ENCODE results near the gene PLB1.

Gene PLB1

DNA sequence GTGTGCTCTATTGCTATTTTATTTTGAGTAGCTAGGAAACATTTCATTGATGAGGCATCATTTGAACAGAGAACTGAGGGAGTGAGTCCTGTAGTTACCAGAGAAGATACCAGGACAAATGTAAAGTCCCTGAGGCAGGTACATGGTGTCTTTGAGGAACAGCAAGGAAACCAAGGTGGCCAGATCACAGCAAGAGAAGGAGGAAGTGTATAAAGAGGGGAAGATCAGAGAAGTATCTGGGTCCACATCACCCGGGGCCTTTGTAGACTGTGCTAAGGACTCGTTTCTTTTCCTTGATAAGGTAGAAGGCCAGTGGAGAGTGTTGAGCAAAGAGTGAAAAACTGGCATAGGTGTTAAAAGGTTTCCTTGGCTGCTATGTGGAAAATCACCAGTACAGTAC lies 34.8 kb upstream of the PLB1 start:
- Histone ChIP-seq H3K9ac (ENCODE audit: insufficient read length) (no peak overlapping the region), H3K27ac (no peak overlapping the region), H3K36me3 (ENCODE audit: insufficient read depth, low read length) (no peaks in the 10 kb centered on the region), H3K9me3 (ENCODE audit: low read depth, low read length) (no peaks in the 10 kb centered on the region), H3K4me3 (no peak overlapping the region)
- DNase-seq (ENCODE audit: low read depth, low spot score) = no peak
- no peak for TF ChIP-seq FOXP2 (optimal IDR thresholded peaks at IDR 0.05; ENCODE audit: control extremely low read depth, extremely low read length, insufficient read depth)
- TF ChIP-seq POLR2AphosphoS5 (IDR thresholded peaks at IDR 0.05; ENCODE audit: borderline replicate concordance, low read depth, low read length) = no peak
- no peak for TF ChIP-seq EZH2 (IDR thresholded peaks at IDR 0.05)

DNA sequence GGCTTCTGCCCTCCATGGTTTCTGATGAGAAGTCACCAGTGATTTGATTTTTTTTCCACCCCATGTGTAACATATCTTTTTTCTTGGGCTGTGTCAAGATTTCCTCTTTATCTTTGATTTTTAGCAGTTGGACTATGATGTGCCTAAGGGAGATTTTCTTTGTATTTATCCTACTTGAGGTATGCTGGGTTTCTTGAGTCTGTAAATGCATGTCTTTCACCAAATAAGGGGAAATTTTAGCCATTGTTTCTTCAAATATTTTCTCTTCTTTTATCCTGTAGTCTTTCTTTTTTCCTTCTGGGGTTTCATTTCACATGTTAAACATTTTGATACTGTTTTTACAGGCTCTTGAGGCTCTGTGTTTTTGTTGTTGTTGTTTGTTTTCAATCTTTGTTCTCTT lies 33.7 kb upstream of the PLB1 start:
- DNase-seq (ENCODE audit: low read depth, low spot score) = no peak
- TF ChIP-seq FOXP2 (optimal IDR thresholded peaks at IDR 0.05; ENCODE audit: control extremely low read depth, extremely low read length, insufficient read depth) (no peak), POLR2AphosphoS5 (IDR thresholded peaks at IDR 0.05; ENCODE audit: borderline replicate concordance, low read depth, low read length) (no peak), EZH2 (IDR thresholded peaks at IDR 0.05) (no peak)
- no peak overlapping the region for H3K9ac ChIP-seq (ENCODE audit: insufficient read length)
- H3K4me3 ChIP-seq = no peak overlapping the region
- no peak overlapping the region for H3K27ac ChIP-seq
- H3K36me3 ChIP-seq (ENCODE audit: insufficient read depth, low read length) = no peaks in the 10 kb centered on the region
- no peaks in the 10 kb centered on the region for H3K9me3 ChIP-seq (ENCODE audit: low read depth, low read length)

DNA sequence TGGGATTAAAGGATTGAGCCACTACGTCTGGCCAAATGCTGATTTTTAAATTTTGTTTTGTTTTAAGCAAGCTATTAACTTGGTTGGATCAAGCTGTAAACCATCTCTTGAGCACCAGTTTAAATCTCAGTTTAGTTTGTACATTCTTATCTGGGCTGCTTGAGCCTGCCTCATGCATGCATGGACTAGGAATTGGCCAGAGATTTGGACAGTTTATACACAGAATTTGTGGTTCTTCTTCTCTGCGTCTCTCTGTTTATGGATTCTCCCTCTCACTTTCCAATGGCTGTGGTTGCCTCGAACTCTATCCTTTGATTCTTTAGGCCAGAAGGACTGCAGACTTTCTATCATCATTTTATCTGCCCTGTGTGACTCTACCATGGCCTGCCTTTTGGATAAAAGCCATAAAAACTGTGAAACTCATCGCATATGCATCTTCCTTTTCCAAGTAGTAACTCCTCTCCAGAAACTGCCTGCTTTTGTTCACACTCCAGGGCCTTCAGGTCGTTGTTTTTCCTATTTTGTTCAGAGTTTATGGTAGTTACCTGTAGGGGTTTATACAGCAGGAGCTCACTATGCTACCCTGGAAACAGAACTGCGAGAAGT lies 32.5 kb upstream of the PLB1 start:
- Histone ChIP-seq H3K9me3 (ENCODE audit: low read depth, low read length) (no peaks in the 10 kb centered on the region), H3K4me3 (no peak overlapping the region), H3K36me3 (ENCODE audit: insufficient read depth, low read length) (no peaks in the 10 kb centered on the region), H3K27ac (no peak overlapping the region), H3K9ac (ENCODE audit: insufficient read length) (no peak overlapping the region)
- no peak for DNase-seq (ENCODE audit: low read depth, low spot score)
- no peak for TF ChIP-seq EZH2 (IDR thresholded peaks at IDR 0.05)

DNA sequence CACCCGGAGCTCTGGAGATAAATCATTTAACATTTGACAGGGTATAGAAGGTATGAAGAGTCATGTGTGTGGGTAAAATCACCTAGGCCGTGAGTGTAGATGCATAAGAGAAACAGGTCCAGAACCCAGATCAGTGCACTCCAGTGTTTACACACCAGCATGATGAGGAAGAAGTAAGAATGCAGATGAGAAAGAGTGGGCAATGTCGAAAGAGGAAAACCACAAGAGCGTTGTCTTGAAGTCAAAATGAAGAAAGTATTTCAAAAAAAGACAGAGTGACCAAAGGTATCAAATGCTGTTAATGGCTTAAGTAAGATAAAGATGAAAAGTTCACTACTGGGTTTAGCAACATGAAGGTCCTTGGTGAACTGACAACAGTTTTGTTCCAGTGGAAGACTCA lies 32.0 kb upstream of the PLB1 start:
- Histone ChIP-seq H3K9ac (ENCODE audit: insufficient read length) (no peak overlapping the region), H3K27ac (no peak overlapping the region), H3K9me3 (ENCODE audit: low read depth, low read length) (no peaks in the 10 kb centered on the region), H3K36me3 (ENCODE audit: insufficient read depth, low read length) (no peaks in the 10 kb centered on the region), H3K4me3 (no peak overlapping the region)
- TF ChIP-seq EZH2 (IDR thresholded peaks at IDR 0.05) (no peak), FOXP2 (optimal IDR thresholded peaks at IDR 0.05; ENCODE audit: control extremely low read depth, extremely low read length, insufficient read depth) (no peak), POLR2AphosphoS5 (IDR thresholded peaks at IDR 0.05; ENCODE audit: borderline replicate concordance, low read depth, low read length) (no peak)
- no peak for DNase-seq (ENCODE audit: low read depth, low spot score)

DNA sequence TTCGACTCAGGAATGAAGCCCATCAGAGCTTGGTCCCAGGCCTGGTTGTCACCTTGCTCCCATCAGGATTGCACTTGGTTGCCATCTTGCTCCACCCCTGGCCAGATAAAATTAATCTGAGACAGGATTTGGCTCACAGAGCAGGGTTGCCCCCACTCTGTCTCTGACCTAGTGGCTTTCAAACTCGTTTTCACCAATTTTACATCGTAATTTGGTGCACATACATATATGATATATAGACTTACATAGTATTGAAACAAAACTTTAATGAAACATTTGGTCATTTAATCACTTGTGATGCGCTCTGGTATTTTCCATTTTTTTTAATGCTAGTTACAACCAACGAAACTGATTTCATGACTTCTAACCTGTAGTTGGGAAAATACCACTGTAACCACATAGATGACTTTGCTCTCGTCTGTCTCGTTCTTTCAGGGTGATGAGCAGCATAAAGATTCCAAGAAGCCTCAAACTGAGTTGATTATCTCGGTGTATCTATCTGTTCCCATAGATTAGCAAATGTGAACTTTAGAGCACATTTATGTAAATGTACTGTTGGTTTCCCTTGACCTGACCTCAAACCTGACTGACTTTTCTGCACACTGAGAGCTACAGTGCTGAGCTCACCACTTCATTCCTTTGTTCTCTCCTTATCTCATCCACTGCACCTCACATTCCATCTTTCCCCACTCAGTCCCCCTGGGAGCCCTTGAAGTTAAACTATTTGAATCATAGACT lies 30.5 kb upstream of the PLB1 start:
- H3K27ac ChIP-seq = no peak overlapping the region

DNA sequence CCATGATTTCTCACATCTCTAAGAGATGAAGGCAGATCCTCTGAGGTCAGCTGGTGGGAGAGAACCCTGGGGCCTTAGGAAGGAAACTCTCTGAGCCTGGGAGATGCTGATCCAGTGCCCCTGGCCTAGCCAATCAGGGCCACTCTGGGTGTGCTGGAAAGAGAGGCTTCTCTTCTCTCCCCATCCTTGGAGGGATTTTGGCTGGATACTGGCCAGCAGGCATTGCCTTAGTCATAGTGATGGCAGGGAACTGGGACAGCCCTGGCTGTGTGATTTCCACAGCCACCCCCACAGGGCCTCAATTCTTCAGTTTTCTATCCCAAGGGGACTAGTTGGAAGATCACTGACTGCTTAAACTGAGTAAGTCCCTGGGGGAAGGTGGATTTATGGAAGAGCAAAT lies 26.6 kb upstream of the PLB1 start:
- H3K36me3 ChIP-seq (ENCODE audit: insufficient read depth, low read length) = no peaks in the 10 kb centered on the region
- TF ChIP-seq FOXP2 (optimal IDR thresholded peaks at IDR 0.05; ENCODE audit: control extremely low read depth, extremely low read length, insufficient read depth) (no peak), EZH2 (IDR thresholded peaks at IDR 0.05) (no peak), POLR2AphosphoS5 (IDR thresholded peaks at IDR 0.05; ENCODE audit: borderline replicate concordance, low read depth, low read length) (no peak)

More for the DNA sequence above, 30.5 kb upstream of the PLB1 start:
- TF ChIP-seq EZH2 (IDR thresholded peaks at IDR 0.05) (no peak), POLR2AphosphoS5 (IDR thresholded peaks at IDR 0.05; ENCODE audit: borderline replicate concordance, low read depth, low read length) (no peak), FOXP2 (optimal IDR thresholded peaks at IDR 0.05; ENCODE audit: control extremely low read depth, extremely low read length, insufficient read depth) (no peak)
- DNase-seq (ENCODE audit: low read depth, low spot score) = no peak
- no peaks in the 10 kb centered on the region for H3K36me3 ChIP-seq (ENCODE audit: insufficient read depth, low read length)
- no peak overlapping the region for H3K4me3 ChIP-seq
- no peak overlapping the region for H3K9ac ChIP-seq (ENCODE audit: insufficient read length)
- no peaks in the 10 kb centered on the region for H3K9me3 ChIP-seq (ENCODE audit: low read depth, low read length)

DNA sequence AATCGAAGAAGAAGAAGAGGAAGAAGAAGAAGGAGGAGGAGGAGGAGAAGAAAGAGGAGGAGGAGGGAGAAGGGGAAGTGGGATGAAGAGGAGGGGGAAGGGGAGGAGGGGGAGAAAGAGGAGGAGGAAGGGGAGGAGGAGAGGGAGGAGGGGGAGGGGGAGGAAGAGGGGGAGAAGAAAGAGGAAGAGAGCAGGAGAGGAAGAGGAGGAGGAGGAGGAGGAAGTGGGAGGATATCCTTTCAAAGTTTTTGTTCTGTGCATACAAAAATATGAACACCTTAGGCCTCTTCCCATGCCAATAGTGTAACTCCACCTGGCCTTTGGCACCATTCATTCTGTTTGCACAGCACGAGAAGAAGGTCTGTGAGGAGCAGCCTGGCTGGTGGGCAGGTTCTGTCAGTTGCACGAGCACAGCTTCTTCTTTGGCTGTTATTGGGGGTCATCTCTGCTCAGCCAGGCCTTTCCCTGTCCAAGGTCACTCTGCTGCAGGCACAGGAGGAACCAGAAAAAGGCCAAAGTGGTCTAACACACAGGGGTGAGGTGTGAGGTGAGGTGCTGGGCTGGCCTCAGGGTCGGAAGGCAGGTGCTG lies 25.8 kb upstream of the PLB1 start:
- H3K9ac ChIP-seq (ENCODE audit: insufficient read length) = no peak overlapping the region
- H3K36me3 ChIP-seq (ENCODE audit: insufficient read depth, low read length) = no peaks in the 10 kb centered on the region
- no peak for TF ChIP-seq POLR2AphosphoS5 (IDR thresholded peaks at IDR 0.05; ENCODE audit: borderline replicate concordance, low read depth, low read length)
- no peak for TF ChIP-seq FOXP2 (optimal IDR thresholded peaks at IDR 0.05; ENCODE audit: control extremely low read depth, extremely low read length, insufficient read depth)
- TF ChIP-seq EZH2 (IDR thresholded peaks at IDR 0.05) = no peak
- H3K4me3 ChIP-seq = no peak overlapping the region
- H3K9me3 ChIP-seq (ENCODE audit: low read depth, low read length) = no peaks in the 10 kb centered on the region
- no peak for DNase-seq (ENCODE audit: low read depth, low spot score)
- H3K27ac ChIP-seq = no peak overlapping the region

More for the DNA sequence above, 26.6 kb upstream of the PLB1 start:
- no peak for DNase-seq (ENCODE audit: low read depth, low spot score)
- no peak overlapping the region for H3K4me3 ChIP-seq
- H3K9me3 ChIP-seq (ENCODE audit: low read depth, low read length) = no peaks in the 10 kb centered on the region
- H3K27ac ChIP-seq = no peak overlapping the region
- no peak overlapping the region for H3K9ac ChIP-seq (ENCODE audit: insufficient read length)

DNA sequence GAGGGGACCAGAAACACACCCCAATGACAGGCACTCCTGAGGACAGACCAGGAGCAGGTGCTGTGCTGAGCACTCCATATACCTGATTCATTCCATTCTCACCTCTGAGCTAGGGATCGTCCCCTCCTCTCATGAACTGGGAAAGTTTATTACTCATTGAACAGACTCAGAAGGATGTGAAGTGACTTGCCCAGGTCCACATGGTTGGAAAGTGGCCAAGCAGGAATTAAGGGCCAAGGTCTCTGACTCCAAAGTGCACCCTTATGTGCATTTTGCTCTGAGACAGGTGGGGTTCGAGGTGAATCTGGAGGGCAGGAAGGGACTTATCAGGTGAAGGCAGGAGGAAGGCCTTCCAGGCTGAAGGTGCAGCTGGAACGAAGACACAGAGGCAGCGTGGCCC lies 25.1 kb upstream of the PLB1 start:
- no peak for DNase-seq (ENCODE audit: low read depth, low spot score)
- Histone ChIP-seq H3K27ac (no peak overlapping the region), H3K9ac (ENCODE audit: insufficient read length) (no peak overlapping the region), H3K4me3 (no peak overlapping the region), H3K9me3 (ENCODE audit: low read depth, low read length) (no peaks in the 10 kb centered on the region), H3K36me3 (ENCODE audit: insufficient read depth, low read length) (no peaks in the 10 kb centered on the region)
- TF ChIP-seq FOXP2 (optimal IDR thresholded peaks at IDR 0.05; ENCODE audit: control extremely low read depth, extremely low read length, insufficient read depth) = no peak
- TF ChIP-seq POLR2AphosphoS5 (IDR thresholded peaks at IDR 0.05; ENCODE audit: borderline replicate concordance, low read depth, low read length) = no peak
- no peak for TF ChIP-seq EZH2 (IDR thresholded peaks at IDR 0.05)
